NOMO-1 (cell line): ENCODE results near the gene OVCA2.
A peak's percentile ranks its signal among the peaks of the same experiment; 100 is the strongest.

Experiments
- DNase-seq, 2 experiments: peaks; one replicate each; lab custom pipeline; 2025; ENCODE audit not compliant: unreplicated experiment in 2 of 2; lab: John Stamatoyannopoulos, UW

Gene OVCA2

DNA sequence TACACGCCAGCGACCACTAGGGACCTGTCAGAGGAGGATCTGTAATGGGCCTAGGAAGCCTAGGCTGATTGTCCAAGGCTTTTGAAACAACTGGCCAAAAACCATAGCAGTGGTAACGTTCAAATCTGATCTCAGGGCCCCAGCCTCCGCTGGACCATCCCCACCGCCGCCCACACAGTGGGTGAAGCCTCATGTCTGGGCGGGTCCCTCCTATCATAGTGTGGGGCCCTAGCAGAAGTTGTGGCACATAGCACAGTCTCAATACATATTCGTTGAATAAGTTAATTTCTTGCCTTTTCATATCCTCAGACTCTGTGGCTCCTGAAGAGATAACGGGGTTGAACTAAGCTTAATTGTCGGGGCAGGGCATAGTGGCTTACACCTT lies 11.1 kb upstream of the OVCA2 start:
- DNase-seq, result peak in 1 of 2 experiments; percentile 83

DNA sequence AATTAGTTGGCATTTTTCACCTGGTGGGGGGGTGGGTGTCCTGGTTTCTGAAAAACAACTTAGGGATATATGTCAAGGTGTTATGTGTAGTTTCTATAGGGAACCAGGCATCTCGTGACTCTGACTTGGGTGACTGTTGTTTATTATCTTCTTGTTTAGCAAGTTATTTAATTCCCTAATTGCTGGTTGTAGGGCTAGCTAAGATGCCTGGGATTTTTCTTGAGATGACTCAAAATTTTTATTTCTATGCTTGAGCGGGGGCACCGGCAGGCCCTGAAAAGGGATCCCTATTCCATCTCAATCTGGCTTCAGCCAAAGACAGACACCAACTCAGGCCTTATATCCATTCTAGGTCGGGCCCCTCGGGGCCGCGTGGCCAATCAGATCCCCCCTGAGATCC lies 8.7 kb upstream of the OVCA2 start:
- DNase-seq, result no peak

DNA sequence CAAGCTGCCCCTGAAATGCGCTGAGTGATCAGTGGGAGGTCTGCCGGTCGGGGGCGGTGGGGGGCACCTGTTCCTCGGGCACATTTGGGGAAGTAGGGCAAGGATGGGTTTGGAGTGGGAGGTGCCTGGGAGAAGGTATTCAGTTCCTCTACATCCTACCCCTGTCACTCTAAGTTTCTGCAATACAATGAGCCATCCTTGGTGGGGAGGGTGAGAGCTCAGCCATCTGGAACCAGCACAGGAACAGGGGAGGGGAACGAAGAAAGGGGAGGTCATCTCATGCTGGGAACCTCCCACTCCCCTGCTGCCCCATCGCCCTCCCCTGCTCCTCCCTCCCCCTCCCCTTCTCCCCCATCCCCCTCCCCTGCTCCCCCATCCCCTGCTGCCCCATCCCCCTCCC lies 7.7 kb upstream of the OVCA2 start:
- DNase-seq, result no peak

GRCh38 chr17:2034806-2035540 lies 6.8 kb upstream of the OVCA2 start:
- no peak for DNase-seq

GRCh38 chr17:2035541-2036488 lies 6.0 kb upstream of the OVCA2 start:
- no peak for DNase-seq

DNA sequence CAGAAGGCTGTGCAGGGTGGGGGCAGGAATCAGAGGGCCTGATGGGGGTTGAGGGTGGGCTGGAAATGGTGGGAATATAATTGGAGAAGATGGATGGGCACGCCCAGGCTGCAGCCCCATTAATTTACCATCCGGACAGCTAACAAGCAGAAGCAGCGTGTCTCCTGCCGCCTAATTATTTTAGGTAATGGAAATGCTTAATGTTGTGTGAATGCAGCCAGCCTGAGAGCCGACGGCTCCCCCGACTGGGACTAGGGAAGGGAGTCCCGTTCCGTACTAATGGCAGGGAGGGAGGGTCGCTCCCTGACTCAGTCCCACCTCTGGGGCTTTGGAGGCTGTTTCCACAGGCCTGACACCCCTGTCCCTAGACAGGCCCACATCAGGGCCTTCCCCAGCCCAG lies 4.7 kb upstream of the OVCA2 start:
- DNase-seq, result no peak

DNA sequence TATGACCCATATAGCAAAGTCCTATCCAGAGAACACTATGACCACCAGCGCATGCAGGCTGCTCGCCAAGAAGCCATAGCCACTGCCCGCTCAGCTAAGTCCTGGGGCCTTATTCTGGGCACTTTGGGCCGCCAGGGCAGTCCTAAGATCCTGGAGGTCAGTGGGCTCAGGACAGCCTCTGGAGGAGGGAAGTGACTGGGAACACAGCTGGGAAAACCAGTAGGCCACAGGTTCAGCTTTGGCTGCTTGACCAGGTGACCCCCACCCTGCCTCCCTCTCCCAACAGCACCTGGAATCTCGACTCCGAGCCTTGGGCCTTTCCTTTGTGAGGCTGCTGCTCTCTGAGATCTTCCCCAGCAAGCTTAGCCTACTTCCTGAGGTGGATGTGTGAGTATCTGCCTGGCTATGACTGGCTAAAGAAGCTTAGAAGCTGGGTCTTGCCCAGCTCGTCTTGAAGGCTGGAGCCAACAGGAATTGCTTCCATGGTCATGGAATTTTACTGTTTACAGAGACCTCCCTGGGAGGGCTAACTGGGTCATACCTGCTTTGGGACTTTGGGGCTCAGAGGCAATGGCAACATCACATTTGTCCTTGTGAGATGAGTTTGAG lies 1.5 kb upstream of the OVCA2 start:
- DNase-seq, result no peak

DNA sequence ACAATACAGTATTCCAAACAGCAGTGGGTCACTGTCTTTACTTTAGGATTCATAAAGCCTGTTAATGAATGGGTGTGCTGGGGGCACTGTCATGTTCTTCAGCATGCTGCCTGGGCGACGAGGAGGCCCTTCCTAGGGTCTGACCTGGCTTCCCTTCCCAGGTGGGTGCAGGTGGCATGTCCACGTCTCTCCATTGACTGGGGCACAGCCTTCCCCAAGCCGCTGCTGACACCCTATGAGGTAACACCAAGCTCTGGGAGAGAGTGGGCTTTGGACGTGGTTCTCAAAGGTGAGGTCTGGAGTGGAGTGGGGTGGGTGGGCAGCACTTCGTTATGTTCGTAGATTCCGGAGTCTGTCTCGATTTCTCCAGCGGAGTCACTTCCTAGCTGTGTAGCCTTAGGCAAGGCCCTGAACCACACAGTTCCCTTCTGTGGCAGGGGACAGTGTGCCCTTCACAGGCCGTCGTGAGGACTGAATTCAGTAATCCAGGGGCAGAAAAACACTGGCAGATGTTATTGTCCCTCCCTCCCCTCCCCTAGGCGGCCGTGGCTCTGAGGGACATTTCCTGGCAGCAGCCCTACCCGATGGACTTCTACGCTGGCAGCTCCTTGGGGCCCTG lies 771 bp upstream of the OVCA2 start:
- no peak for DNase-seq

GRCh38 chr17:2042390-2042847 lies 597 bp downstream of the OVCA2 start:
- no peak for DNase-seq

DNA sequence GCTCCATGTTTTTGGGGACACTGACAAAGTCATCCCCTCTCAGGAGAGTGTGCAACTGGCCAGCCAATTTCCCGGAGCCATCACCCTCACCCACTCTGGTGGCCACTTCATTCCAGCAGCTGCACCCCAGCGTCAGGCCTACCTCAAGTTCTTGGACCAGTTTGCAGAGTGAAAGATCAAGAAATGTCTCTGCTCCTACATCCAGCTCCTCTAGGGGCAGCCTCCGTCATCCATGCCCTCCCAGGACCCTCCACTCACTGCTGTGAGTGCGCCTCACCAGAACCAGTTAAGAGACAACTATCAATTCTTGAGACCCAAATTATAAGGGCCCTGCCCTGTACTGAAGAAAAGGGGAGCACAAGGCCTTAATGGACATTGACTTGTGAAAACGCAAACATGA lies 1.1 kb downstream of the OVCA2 start:
- no peak for DNase-seq

GRCh38 chr17:2043785-2044184 lies 2.0 kb downstream of the OVCA2 start:
- DNase-seq, result no peak

- no peak for DNase-seq
Observed at GRCh38 chr17:2044263-2044894, 2.6 kb downstream of the OVCA2 start.

DNA sequence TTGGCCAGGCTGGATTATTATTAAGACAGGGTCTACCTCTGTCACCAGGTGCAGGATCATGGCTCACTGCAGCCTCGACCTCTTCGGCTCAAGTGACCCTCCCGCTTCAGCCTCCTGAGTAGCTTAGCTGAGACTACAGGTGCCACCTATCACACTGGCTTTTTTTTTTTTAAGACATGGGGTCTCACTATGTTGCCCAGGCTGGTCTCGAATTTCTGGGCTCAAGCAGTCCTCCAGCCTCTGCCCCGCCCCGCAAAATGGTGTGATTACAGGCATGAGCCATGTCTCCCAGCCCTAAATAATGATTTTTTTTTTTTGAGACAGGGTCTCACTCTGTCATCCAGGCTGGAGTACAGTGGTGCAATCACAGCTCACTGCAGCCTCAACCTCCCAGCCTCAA lies 5.8 kb downstream of the OVCA2 start:
- no peak for DNase-seq

DNA sequence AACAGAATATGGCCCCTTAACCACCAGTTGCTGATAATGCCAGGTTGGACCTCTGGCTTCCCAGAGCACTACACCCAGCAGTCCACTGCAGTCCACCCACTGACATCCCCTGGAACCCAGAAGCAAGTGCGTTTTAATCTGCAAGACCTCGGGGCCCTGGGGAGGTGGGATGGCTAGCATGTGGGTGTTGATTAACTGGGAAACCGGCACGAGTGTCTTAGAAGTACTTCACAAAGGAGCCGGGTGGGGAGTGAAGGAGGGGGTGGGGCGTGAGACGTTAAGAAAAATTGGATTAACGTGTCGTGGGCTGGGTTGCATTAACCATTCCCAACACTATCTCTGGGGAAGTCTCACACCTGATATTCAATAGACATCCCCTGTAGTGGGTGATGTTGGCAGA lies 7.0 kb downstream of the OVCA2 start:
- DNase-seq, result no peak

DNA sequence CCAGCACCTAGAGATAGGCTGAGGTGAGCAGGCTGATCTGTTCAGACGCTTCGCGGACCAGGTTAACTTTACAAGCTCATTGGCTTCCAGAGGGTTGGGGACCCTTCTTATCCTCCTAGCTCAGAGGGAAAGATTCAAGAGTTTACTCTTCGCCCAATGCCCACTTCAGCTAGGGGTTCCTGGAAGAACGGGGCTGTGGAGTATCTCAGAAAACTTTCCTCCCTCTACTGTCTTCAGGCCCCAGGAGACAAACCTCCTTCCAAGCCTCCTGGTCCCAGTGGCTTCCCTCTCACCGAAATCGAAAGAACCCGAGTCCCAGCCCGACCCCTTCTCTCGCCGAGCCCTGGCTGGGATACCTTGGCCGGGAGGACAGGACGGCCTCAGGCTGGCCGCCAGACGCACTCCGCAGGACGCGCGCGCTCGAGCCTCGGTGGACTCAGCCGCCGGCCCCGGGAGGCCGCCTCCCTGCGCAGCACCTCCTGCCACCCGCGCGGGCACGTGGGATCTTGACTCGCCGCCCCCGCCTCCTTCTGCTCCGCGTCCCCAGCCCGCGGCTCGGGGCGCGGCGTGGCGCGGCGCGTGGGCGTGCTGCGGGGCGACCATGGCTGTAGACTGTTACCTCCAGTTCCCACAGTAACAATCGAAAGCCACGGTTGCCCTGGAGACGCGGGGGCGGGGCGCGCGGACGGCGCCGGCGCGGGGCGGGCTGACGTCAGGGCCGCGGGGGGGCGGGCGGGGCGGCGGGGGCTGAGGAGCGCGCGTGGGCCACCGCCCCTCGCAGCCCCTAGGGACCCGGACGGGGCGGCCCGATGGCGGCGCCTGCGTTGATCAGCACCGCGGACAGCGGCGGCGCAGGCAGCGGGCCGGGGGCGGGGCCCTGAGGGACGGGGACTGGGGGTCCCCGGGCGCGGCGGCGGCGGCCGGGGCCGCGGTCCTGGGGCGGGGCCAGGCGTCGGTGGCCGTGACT lies 7.8 kb downstream of the OVCA2 start:
- peak; percentile 39 to 66 for DNase-seq

- no peak for DNase-seq
Observed at GRCh38 chr17:2050300-2051060, 8.7 kb downstream of the OVCA2 start.

- no peak for DNase-seq
Observed at GRCh38 chr17:2051061-2051932, 9.5 kb downstream of the OVCA2 start.
